ENCODE measurements around the gene DDAH1. TPM values are rescaled to one million over a fixed set of nuclear protein-coding genes. Genes with fewer than 3 reads are reported as not detected.

The DDAH1 gene
- total and polyA plus RNA-seq, 2 of the 4 experiments (the other 2 are of a cell fraction): 78.0 to 94.5 TPM

DNA sequence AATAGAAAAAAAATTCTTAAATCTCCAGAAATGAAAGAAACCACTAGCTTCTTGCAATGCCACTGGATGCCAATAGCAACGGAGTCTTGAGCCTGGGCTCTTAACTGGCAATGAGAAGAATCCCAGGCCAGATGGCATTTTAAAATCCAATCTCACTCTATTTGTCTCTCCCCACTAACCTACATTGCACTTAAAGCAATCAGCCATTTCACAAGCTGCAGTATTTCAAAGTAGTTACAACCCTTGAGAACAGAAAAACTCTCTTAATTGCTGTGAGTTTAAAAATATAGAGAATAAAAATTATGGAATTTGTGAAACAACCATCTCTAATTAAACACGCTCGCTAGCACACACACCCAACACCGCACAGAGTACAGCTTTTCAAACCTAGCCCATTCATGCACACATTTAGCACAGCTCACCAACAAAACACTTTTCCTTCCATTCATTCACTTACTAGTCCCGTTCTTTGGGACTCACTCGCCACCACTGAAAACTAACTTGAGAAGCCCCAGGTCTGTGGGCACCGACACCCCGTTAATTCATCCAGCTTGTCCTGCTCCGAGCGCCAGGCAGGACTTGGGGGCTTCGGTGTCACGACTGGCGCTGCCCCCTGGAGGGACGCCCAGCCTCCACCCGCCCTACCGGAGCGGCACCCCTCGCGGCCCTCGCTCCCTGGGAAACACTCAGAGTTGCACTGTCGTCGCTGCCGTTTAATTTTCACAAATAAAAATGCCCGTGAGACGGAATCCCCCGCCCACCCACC, 1.0 kb downstream of the DDAH1 start:
- intact Hi-C loops (cut with micrococcal nuclease): loop anchor here (2.0 to 5.0 kb wide), 4 partner anchors 67 to 155 kb away; no protein-coding TSS in a partner anchor
- H3K4me1 ChIP-seq (ENCODE audit: control insufficient read depth, insufficient read depth, low read length): peaks cover 7% of the 10 kb centered on the region
- dilution Hi-C loops (cut with HindIII; ENCODE audit: low sequenced_read_pairs, unreplicated experiment): no loop called here

More for the DNA sequence above, 1.0 kb downstream of the DDAH1 start:
- no peaks in the 10 kb centered on the region for H3K9me3 ChIP-seq (ENCODE audit: control insufficient read depth, insufficient read depth, low read length)
- peak overlapping the region; percentile 54 for H3K14ac ChIP-seq (replicated peaks; ENCODE audit: low read depth, low read length)
- peak overlapping the region; percentile 27 for H3K56ac ChIP-seq (ENCODE audit: extremely low read depth, insufficient read depth, low read length)
- H3K79me1 ChIP-seq (ENCODE audit: low read depth in 1 of 2, low read length in 2 of 2): peaks cover 29 to 74% of the 10 kb centered on the region in 2 experiments
- peak overlapping the region; percentile 72 for H3K23ac ChIP-seq (ENCODE audit: low read depth, low read length)
- H3K4me3 ChIP-seq (ENCODE audit: insufficient read depth, low read depth, low read length): peak overlapping the region; percentile 95
- DNase-seq: no peak
- peak overlapping the region; percentile 33; a peak in 2 of 4 replicates for H4K8ac ChIP-seq (ENCODE audit: low read depth in 2 of 2, low read length in 2 of 2)
- peak overlapping the region; percentile 49 for H3K4ac ChIP-seq (ENCODE audit: low read depth, low read length)
- no peaks in the 10 kb centered on the region for H3K36me3 ChIP-seq (ENCODE audit: control insufficient read depth, insufficient read depth, low read length)
- no peak overlapping the region for H4K5ac ChIP-seq (ENCODE audit: low read depth, low read length)
- peak overlapping the region; percentile 35 for H3K18ac ChIP-seq (ENCODE audit: low read depth, low read length)
- H3K27me3 ChIP-seq (ENCODE audit: control insufficient read depth, insufficient read depth, low read length): no peaks in the 10 kb centered on the region
- POLR2A ChIA-PET (ENCODE audit: unreplicated experiment): interaction anchor here (0.6 to 1.3 kb wide), 4 partner anchors 114 to 231 kb away, joined by 3 to 8 read pairs (median 4); partner anchors contain the start of gene CCN1
- H4K91ac ChIP-seq (ENCODE audit: insufficient read depth, low read depth, low read length): peak overlapping the region; percentile 49; the same call in 1 of the 2 replicates
- peak overlapping the region; percentile 77; the same call in 1 of the 2 replicates for H2BK120ac ChIP-seq (ENCODE audit: low read depth, low read length)
- BruUV-seq (replicated peaks): no TSS peak
- H2AFZ ChIP-seq (replicated peaks; ENCODE audit: low read length, poor library complexity): peak overlapping the region; percentile 95
- 2% methylated on average over 11 of the region's 26 CpGs; no CpG with 5 or more reads in 1 of the 2 experiments for WGBS, 2 experiments (ENCODE audit: extremely low coverage in 2 of 2, insufficient read length in 1 of 2)
- peak overlapping the region; percentile 92 for H3K27ac ChIP-seq (ENCODE audit: insufficient read depth, low read length)
- peaks cover 7% of the 10 kb centered on the region; the same call in 1 of the 2 replicates for H4K20me1 ChIP-seq (ENCODE audit: insufficient read depth, low read length)
- CTCF ChIA-PET: interaction anchor here (0.8 to 1.6 kb wide), 5 partner anchors 49 to 134 kb away, joined by 3 to 5 read pairs (median 3); no protein-coding TSS in a partner anchor
- no peak overlapping the region; the same call in 2 of the 3 replicates for H2BK15ac ChIP-seq (ENCODE audit: low read depth, low read length)
- peak; percentile 4 for ATAC-seq (ENCODE audit: low read depth)
- H2BK5ac ChIP-seq (ENCODE audit: low read depth, low read length, poor library complexity, severe bottlenecking): peak overlapping the region; percentile 89
- TF ChIP-seq CEBPB (IDR thresholded peaks at IDR 0.05; ENCODE audit: low read depth, low read length): no peak
- TF ChIP-seq SMC3 (IDR thresholded peaks at IDR 0.05; ENCODE audit: low read depth, low read length): no peak
- TF ChIP-seq MXI1 (IDR thresholded peaks at IDR 0.05; ENCODE audit: borderline replicate concordance, low read depth, low read length): no peak
- TF ChIP-seq MAZ (IDR thresholded peaks at IDR 0.05; ENCODE audit: borderline replicate concordance, low read depth, low read length): no peak; the same call in 1 of the 2 replicates
- TF ChIP-seq NFE2L2 (IDR thresholded peaks at IDR 0.05; ENCODE audit: low read depth, low read length): no peak
- TF ChIP-seq MAFK (IDR thresholded peaks at IDR 0.05; ENCODE audit: low read depth, low read length): no peak
- no peak for TF ChIP-seq POLR2A (IDR thresholded peaks at IDR 0.05; ENCODE audit: low read depth, low read length)
- no peak for TF ChIP-seq RCOR1 (IDR thresholded peaks at IDR 0.05; ENCODE audit: insufficient replicate concordance, low read length)
- TF ChIP-seq CHD1 (IDR thresholded peaks at IDR 0.05; ENCODE audit: low read depth, low read length): no peak
- TF ChIP-seq RFX5 (IDR thresholded peaks at IDR 0.05; ENCODE audit: low read depth, low read length): no peak
- TF ChIP-seq FOS (IDR thresholded peaks at IDR 0.05; ENCODE audit: low read depth, low read length): no peak
- no peak for TF ChIP-seq ELK1 (IDR thresholded peaks at IDR 0.05; ENCODE audit: borderline replicate concordance, low read depth, low read length)
- TF ChIP-seq BHLHE40 (IDR thresholded peaks at IDR 0.05; ENCODE audit: low read depth, low read length): no peak
- no peak for TF ChIP-seq RAD21 (IDR thresholded peaks at IDR 0.05; ENCODE audit: low read length)
- TF ChIP-seq, protein P1, sequence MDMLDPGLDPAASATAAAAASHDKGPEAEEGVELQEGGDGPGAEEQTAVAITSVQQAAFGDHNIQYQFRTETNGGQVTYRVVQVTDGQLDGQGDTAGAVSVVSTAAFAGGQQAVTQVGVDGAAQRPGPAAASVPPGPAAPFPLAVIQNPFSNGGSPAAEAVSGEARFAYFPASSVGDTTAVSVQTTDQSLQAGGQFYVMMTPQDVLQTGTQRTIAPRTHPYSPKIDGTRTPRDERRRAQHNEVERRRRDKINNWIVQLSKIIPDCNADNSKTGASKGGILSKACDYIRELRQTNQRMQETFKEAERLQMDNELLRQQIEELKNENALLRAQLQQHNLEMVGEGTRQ (IDR thresholded peaks at IDR 0.05; ENCODE audit: low read depth, low read length): no peak
- H3K9me1 ChIP-seq (ENCODE audit: insufficient read depth, low read length): peaks cover 9% of the 10 kb centered on the region
- H3K9ac ChIP-seq (ENCODE audit: low read depth, low read length): peak overlapping the region; percentile 81
- H2AK5ac ChIP-seq (ENCODE audit: low read depth, low read length): peak overlapping the region; percentile 11; the same call in 1 of the 2 replicates
- in situ Hi-C loops (cut with MboI; ENCODE audit: low sequenced_read_pairs): loop anchor here (10.0 kb wide), 1 partner anchor 111 kb away; no protein-coding TSS in a partner anchor
- H3K4me2 ChIP-seq (ENCODE audit: low read depth, low read length): peak overlapping the region; percentile 85
- H2BK20ac ChIP-seq (ENCODE audit: low read depth, low read length): 0 out of 2 replicates have a peak overlapping the region, but pooled peaks have one; percentile 1
- H2AK9ac ChIP-seq (replicated peaks; ENCODE audit: low read depth, low read length, poor library complexity): peak overlapping the region; percentile 90
